ENCODE measurements around the gene BCAS1.

DNA sequence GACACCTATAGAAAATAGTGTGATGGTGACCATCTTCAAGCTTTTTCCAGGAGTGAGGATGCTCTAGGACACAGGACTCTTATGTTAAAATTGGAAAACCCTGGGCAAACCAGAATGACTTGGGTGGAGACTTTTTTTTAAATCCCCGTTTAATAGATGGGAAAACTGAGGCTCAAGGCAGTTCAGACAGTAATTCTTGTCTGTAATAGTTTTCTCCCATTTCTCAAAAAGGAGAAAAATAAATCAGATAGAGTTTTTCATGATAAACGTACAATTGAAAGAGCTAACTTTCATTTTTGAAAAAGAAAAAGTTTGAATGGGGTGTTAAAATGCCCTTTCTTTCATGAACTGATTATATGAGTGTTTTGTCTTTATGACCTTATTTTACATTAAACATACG lies 6.8 kb downstream of the BCAS1 start:
- no peak for TF ChIP-seq GATA2 (IDR thresholded peaks at IDR 0.05; ENCODE audit: low read depth, low read length)
- no peak for TF ChIP-seq GATA3 (IDR thresholded peaks at IDR 0.05; ENCODE audit: low read depth, low read length)

Measured in SH-SY5Y (cell line).